GM23338 (cell line): ENCODE measurements around the gene KIF3C. TPM values are rescaled to one million over a fixed set of nuclear protein-coding genes. Genes with fewer than 3 reads are reported as not detected.

Experiments used
- ATAC-seq: fragments of 200-7000 bp; cut with Tn5 transposase; 3 replicates; pipeline ENCODE4 v1.9.1; 2020
- DNase-seq: peaks from one replicate; pipeline ENCODE4 v3.0.0-alpha.2; 2015; ENCODE audit warnings: low spot score
- H2AFZ ChIP-seq: fragments of 200-600 bp; sonication (generic); 2 replicates; pipeline ENCODE4 v1.8.0; 2016; ENCODE audit warnings: antibody characterized with exemption, mild to moderate bottlenecking, moderate library complexity
- H3F3A ChIP-seq: fragments of 200-600 bp; sonication (generic); replicated peaks from 2 replicates; pipeline ENCODE4 v1.8.0; 2017; ENCODE audit warnings: antibody characterized with exemption, mixed run types, low read depth
- H3K27ac ChIP-seq: fragments of 200-600 bp; sonication (generic); 2 replicates; pipeline ENCODE4 v1.6.1; 2016; ENCODE audit warnings: low read depth
- H3K27me3 ChIP-seq: fragments of 200-600 bp; sonication (generic); 2 replicates; pipeline ENCODE4 v1.8.0; 2016; ENCODE audit warnings: mild to moderate bottlenecking, mixed run types, moderate library complexity; ENCODE audit not compliant: insufficient read depth
- H3K36me3 ChIP-seq: fragments of 200-600 bp; sonication (generic); 2 replicates; pipeline ENCODE4 v1.8.0; 2016; ENCODE audit warnings: mild to moderate bottlenecking; ENCODE audit not compliant: insufficient read depth
- H3K4me1 ChIP-seq: fragments of 200-600 bp; sonication (generic); 2 replicates; pipeline ENCODE4 v1.8.0; 2016; ENCODE audit warnings: mild to moderate bottlenecking, moderate library complexity; ENCODE audit not compliant: insufficient read depth
- H3K4me2 ChIP-seq: fragments of 200-600 bp; sonication (generic); 2 replicates; pipeline ENCODE4 v1.7.1; 2017; ENCODE audit warnings: mixed run types
- H3K4me3 ChIP-seq: fragments of 200-600 bp; sonication (generic); 2 replicates; pipeline ENCODE4 v1.6.1; 2016; ENCODE audit warnings: mixed run types
- H3K79me2 ChIP-seq: fragments of 200-600 bp; sonication (generic); replicated peaks from 2 replicates; pipeline ENCODE4 v1.8.0; 2017; ENCODE audit warnings: mild to moderate bottlenecking; ENCODE audit not compliant: insufficient read depth
- H3K9me2 ChIP-seq: fragments of 200-600 bp; sonication (generic); 2 replicates; pipeline ENCODE4 v1.8.0; 2017; ENCODE audit not compliant: insufficient read depth
- H4K20me1 ChIP-seq: fragments of 200-600 bp; sonication (generic); replicated peaks from 2 replicates; pipeline ENCODE4 v1.8.0; 2017; ENCODE audit warnings: mild to moderate bottlenecking; ENCODE audit not compliant: insufficient read depth
- H3K27ac Mint-ChIP-seq: 2 replicates; pipeline ENCODE4 v1.8.0; 2020; ENCODE audit warnings: inconsistent platforms, mild to moderate bottlenecking, moderate library complexity, mixed read lengths
- H3K27me3 Mint-ChIP-seq: 3 replicates; pipeline ENCODE4 v1.8.0; 2022; ENCODE audit warnings: low read depth, mild to moderate bottlenecking, moderate library complexity, mixed read lengths, inconsistent platforms; ENCODE audit not compliant: insufficient read depth, poor library complexity
- H3K36me3 Mint-ChIP-seq: 3 replicates; pipeline ENCODE4 v1.8.0; 2021; ENCODE audit warnings: low read depth, mild to moderate bottlenecking, inconsistent platforms, moderate library complexity, mixed read lengths
- H3K4me1 Mint-ChIP-seq: 3 replicates; pipeline ENCODE4 v1.8.0; 2020; ENCODE audit warnings: mild to moderate bottlenecking, inconsistent platforms, mixed read lengths
- H3K4me3 Mint-ChIP-seq: 3 replicates; pipeline ENCODE4 v1.8.0; 2021; ENCODE audit warnings: moderate library complexity, mild to moderate bottlenecking, inconsistent platforms, mixed read lengths
- H3K9me3 Mint-ChIP-seq: 3 replicates; pipeline ENCODE4 v1.8.0; 2020; ENCODE audit warnings: moderate library complexity, mild to moderate bottlenecking, inconsistent platforms, mixed read lengths
- EZH2 ChIP-seq: fragments of 200-600 bp; sonication (generic); IDR thresholded peaks from one replicate; pipeline ENCODE4 v1.8.0; 2017; ENCODE audit warnings: antibody characterized with exemption, mild to moderate bottlenecking, low read depth; ENCODE audit not compliant: unreplicated experiment
- JUNB ChIP-seq: IDR thresholded peaks from one replicate; pipeline ENCODE4 v1.6.1; 2016; ENCODE audit warnings: antibody characterized with exemption; ENCODE audit not compliant: unreplicated experiment
- NANOG ChIP-seq: IDR thresholded peaks from 2 replicates; pipeline ENCODE4 v1.6.1; 2016; ENCODE audit warnings: antibody characterized with exemption, borderline replicate concordance
- POLR2AphosphoS5 ChIP-seq: IDR thresholded peaks from 2 replicates; pipeline ENCODE4 v1.6.1; 2016; ENCODE audit warnings: antibody characterized with exemption, low read depth
- STAT1 ChIP-seq: IDR thresholded peaks from one replicate; pipeline ENCODE4 v1.6.1; 2016; ENCODE audit warnings: antibody characterized with exemption; ENCODE audit not compliant: unreplicated experiment
- ZNF114 ChIP-seq: fragments of 250-450 bp; sonication (Bioruptor Pico); IDR thresholded peaks from 2 replicates; pipeline ENCODE4 v1.5.0; 2020; ENCODE audit warnings: mild to moderate bottlenecking, moderate library complexity
- ZNF331 ChIP-seq: fragments of 250-450 bp; sonication (Bioruptor Pico); IDR thresholded peaks from 2 replicates; pipeline ENCODE4 v1.5.0; 2020; ENCODE audit warnings: low read depth, mild to moderate bottlenecking, moderate library complexity
- polyA plus RNA-seq: library from polyadenylated mRNA; unstranded; fragments of >200 nt; fragmentation: Nextera tagmentation; extraction: Ambion mirVana; gene quantifications from 2 replicates; pipeline ENCODE4 v1.2.1, GENCODE V29; 2016
- total RNA-seq: library from RNA; depleted of rRNA; stranded (reverse); fragments of >200 nt; shearing (Covaris generic); gene quantifications from 2 replicates; pipeline ENCODE4 v1.2.3, GENCODE V29; 2014
- TF ChIP-seq, protein P1 (sequence below), 2 experiments: fragments of 200-600 bp in 1 of 2; sonication (generic) in 1 of 2; conservative IDR thresholded peaks; 2 replicates each; pipeline versions ENCODE4 v1.5.1 to v1.6.1; 2016 to 2017; ENCODE audit warnings: antibody characterized with exemption in 2 of 2, low read depth in 2 of 2, mild to moderate bottlenecking in 2 of 2, moderate library complexity in 1 of 2
- TF ChIP-seq, protein P2 (sequence below): IDR thresholded peaks from one replicate; pipeline ENCODE4 v1.6.1; 2018; ENCODE audit warnings: antibody characterized with exemption; ENCODE audit not compliant: unreplicated experiment
- TF ChIP-seq, protein P3 (sequence below): fragments of 250-450 bp; sonication (Bioruptor Pico); IDR thresholded peaks from 2 replicates; pipeline ENCODE4 v1.5.0; 2020; ENCODE audit warnings: mild to moderate bottlenecking, moderate library complexity
- TF ChIP-seq, protein P4 (sequence below): IDR thresholded peaks from 2 replicates; pipeline ENCODE4 v1.6.1; 2016; ENCODE audit warnings: antibody characterized with exemption

Gene KIF3C
- total and polyA plus RNA-seq, 2 experiments from 2014 or later, result 14.9 to 40.0 TPM

DNA sequence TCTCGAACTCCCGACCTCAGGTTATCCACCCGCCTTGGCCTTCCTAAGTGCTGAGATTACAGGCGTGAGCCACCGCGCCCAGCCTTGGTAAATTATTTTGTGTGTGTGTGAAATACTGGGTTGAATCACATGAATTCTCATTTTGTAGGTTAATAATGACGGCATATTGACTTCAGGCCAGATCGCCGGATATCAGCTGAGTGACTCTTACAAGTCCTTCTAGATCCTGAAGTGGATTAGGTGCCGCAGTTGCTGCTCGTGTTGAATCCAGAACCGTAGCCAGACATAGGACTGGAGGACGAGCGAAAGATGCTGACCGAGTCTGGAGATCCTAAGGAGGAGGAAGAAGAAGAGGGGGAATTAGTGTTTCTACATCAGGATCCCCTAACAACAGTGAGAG lies 12.2 kb upstream of the KIF3C start:
- DNase-seq (no peak), ATAC-seq (no peak)
- TF ChIP-seq ZNF114, result no peak
- no peak for TF ChIP-seq NANOG
- TF ChIP-seq, protein P1, sequence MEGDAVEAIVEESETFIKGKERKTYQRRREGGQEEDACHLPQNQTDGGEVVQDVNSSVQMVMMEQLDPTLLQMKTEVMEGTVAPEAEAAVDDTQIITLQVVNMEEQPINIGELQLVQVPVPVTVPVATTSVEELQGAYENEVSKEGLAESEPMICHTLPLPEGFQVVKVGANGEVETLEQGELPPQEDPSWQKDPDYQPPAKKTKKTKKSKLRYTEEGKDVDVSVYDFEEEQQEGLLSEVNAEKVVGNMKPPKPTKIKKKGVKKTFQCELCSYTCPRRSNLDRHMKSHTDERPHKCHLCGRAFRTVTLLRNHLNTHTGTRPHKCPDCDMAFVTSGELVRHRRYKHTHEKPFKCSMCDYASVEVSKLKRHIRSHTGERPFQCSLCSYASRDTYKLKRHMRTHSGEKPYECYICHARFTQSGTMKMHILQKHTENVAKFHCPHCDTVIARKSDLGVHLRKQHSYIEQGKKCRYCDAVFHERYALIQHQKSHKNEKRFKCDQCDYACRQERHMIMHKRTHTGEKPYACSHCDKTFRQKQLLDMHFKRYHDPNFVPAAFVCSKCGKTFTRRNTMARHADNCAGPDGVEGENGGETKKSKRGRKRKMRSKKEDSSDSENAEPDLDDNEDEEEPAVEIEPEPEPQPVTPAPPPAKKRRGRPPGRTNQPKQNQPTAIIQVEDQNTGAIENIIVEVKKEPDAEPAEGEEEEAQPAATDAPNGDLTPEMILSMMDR (conservative IDR thresholded peaks at IDR 0.05; ENCODE audit: low read depth in 2 of 2), result no peak
- TF ChIP-seq, protein P2, sequence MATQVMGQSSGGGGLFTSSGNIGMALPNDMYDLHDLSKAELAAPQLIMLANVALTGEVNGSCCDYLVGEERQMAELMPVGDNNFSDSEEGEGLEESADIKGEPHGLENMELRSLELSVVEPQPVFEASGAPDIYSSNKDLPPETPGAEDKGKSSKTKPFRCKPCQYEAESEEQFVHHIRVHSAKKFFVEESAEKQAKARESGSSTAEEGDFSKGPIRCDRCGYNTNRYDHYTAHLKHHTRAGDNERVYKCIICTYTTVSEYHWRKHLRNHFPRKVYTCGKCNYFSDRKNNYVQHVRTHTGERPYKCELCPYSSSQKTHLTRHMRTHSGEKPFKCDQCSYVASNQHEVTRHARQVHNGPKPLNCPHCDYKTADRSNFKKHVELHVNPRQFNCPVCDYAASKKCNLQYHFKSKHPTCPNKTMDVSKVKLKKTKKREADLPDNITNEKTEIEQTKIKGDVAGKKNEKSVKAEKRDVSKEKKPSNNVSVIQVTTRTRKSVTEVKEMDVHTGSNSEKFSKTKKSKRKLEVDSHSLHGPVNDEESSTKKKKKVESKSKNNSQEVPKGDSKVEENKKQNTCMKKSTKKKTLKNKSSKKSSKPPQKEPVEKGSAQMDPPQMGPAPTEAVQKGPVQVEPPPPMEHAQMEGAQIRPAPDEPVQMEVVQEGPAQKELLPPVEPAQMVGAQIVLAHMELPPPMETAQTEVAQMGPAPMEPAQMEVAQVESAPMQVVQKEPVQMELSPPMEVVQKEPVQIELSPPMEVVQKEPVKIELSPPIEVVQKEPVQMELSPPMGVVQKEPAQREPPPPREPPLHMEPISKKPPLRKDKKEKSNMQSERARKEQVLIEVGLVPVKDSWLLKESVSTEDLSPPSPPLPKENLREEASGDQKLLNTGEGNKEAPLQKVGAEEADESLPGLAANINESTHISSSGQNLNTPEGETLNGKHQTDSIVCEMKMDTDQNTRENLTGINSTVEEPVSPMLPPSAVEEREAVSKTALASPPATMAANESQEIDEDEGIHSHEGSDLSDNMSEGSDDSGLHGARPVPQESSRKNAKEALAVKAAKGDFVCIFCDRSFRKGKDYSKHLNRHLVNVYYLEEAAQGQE, result no peak
- no peak for TF ChIP-seq POLR2AphosphoS5
- TF ChIP-seq, protein P3, sequence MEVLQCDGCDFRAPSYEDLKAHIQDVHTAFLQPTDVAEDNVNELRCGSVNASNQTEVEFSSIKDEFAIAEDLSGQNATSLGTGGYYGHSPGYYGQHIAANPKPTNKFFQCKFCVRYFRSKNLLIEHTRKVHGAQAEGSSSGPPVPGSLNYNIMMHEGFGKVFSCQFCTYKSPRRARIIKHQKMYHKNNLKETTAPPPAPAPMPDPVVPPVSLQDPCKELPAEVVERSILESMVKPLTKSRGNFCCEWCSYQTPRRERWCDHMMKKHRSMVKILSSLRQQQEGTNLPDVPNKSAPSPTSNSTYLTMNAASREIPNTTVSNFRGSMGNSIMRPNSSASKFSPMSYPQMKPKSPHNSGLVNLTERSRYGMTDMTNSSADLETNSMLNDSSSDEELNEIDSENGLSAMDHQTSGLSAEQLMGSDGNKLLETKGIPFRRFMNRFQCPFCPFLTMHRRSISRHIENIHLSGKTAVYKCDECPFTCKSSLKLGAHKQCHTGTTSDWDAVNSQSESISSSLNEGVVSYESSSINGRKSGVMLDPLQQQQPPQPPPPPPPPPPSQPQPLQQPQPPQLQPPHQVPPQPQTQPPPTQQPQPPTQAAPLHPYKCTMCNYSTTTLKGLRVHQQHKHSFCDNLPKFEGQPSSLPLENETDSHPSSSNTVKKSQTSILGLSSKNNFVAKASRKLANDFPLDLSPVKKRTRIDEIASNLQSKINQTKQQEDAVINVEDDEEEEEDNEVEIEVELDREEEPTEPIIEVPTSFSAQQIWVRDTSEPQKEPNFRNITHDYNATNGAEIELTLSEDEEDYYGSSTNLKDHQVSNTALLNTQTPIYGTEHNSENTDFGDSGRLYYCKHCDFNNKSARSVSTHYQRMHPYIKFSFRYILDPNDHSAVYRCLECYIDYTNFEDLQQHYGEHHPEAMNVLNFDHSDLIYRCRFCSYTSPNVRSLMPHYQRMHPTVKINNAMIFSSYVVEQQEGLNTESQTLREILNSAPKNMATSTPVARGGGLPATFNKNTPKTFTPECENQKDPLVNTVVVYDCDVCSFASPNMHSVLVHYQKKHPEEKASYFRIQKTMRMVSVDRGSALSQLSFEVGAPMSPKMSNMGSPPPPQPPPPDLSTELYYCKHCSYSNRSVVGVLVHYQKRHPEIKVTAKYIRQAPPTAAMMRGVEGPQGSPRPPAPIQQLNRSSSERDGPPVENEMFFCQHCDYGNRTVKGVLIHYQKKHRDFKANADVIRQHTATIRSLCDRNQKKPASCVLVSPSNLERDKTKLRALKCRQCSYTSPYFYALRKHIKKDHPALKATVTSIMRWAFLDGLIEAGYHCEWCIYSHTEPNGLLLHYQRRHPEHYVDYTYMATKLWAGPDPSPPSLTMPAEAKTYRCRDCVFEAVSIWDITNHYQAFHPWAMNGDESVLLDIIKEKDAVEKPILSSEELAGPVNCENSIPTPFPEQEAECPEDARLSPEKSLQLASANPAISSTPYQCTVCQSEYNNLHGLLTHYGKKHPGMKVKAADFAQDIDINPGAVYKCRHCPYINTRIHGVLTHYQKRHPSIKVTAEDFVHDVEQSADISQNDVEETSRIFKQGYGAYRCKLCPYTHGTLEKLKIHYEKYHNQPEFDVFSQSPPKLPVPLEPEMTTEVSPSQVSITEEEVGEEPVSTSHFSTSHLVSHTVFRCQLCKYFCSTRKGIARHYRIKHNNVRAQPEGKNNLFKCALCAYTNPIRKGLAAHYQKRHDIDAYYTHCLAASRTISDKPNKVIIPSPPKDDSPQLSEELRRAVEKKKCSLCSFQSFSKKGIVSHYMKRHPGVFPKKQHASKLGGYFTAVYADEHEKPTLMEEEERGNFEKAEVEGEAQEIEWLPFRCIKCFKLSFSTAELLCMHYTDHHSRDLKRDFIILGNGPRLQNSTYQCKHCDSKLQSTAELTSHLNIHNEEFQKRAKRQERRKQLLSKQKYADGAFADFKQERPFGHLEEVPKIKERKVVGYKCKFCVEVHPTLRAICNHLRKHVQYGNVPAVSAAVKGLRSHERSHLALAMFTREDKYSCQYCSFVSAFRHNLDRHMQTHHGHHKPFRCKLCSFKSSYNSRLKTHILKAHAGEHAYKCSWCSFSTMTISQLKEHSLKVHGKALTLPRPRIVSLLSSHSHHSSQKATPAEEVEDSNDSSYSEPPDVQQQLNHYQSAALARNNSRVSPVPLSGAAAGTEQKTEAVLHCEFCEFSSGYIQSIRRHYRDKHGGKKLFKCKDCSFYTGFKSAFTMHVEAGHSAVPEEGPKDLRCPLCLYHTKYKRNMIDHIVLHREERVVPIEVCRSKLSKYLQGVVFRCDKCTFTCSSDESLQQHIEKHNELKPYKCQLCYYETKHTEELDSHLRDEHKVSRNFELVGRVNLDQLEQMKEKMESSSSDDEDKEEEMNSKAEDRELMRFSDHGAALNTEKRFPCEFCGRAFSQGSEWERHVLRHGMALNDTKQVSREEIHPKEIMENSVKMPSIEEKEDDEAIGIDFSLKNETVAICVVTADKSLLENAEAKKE (CRISPR knock-in tag), result no peak
- no peak for TF ChIP-seq ZNF331 (CRISPR knock-in tag)
- TF ChIP-seq STAT1, result no peak
- no peak for TF ChIP-seq JUNB
- TF ChIP-seq EZH2, result no peak
- TF ChIP-seq, protein P4, sequence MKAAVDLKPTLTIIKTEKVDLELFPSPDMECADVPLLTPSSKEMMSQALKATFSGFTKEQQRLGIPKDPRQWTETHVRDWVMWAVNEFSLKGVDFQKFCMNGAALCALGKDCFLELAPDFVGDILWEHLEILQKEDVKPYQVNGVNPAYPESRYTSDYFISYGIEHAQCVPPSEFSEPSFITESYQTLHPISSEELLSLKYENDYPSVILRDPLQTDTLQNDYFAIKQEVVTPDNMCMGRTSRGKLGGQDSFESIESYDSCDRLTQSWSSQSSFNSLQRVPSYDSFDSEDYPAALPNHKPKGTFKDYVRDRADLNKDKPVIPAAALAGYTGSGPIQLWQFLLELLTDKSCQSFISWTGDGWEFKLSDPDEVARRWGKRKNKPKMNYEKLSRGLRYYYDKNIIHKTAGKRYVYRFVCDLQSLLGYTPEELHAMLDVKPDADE, result no peak
- Mint-ChIP-seq H3K4me3 (no peak overlapping the region), H3K27me3 (peaks cover 8% of the 10 kb centered on the region), H3K27ac (no peak overlapping the region), H3K4me1 (peaks cover 5% of the 10 kb centered on the region), H3K36me3 (no peaks in the 10 kb centered on the region), H3K9me3 (no peaks in the 10 kb centered on the region)
- no peak overlapping the region for H3K27ac ChIP-seq
- H3K4me3 ChIP-seq, result no peak overlapping the region
- no peaks in the 10 kb centered on the region for H3K36me3 ChIP-seq
- H3K9me2 ChIP-seq, result no peaks in the 10 kb centered on the region
- no peaks in the 10 kb centered on the region; the same call in 1 of the 2 replicates for H3K4me1 ChIP-seq
- no peak overlapping the region for H2AFZ ChIP-seq
- no peak overlapping the region for H3K4me2 ChIP-seq
- no peaks in the 10 kb centered on the region for H4K20me1 ChIP-seq
- no peaks in the 10 kb centered on the region for H3K27me3 ChIP-seq
- H3F3A ChIP-seq, result no peaks in the 10 kb centered on the region
- no peaks in the 10 kb centered on the region for H3K79me2 ChIP-seq
